GM12878 (cell line): Measurements from ENCODE around the gene LRRK1. TPM values are rescaled to one million over a fixed set of nuclear protein-coding genes. Genes with fewer than 3 reads are reported as not detected.

Experiments
- ATAC-seq: fragments of 200-7000 bp; cut with Tn5 transposase; 3 replicates; pipeline ENCODE4 v1.9.1; 2020; ENCODE audit warnings: mild to moderate bottlenecking, moderate library complexity
- BruUV-seq: library from RNA; stranded (reverse); fragments of 400-500 nt; replicated peaks from 2 replicates; lab custom pipeline; 2021; lab: Mats Ljungman, UMichigan
- CTCF ChIA-PET: fragments of 300-600 bp; sonication (Branson Sonifier 250); formaldehyde crosslinking; extraction: SDS; loops from one replicate; lab custom pipeline; 2021; ENCODE audit warnings: inconsistent platforms; lab: Yijun Ruan, JAX
- POLR2A ChIA-PET: fragments of 350-600 bp; formaldehyde crosslinking; extraction: SDS; loops from one replicate; lab custom pipeline; 2021; ENCODE audit warnings: inconsistent platforms; lab: Charles Lee
- RAD21 ChIA-PET: fragments of 300-600 bp; sonication (Branson Sonifier 250); formaldehyde crosslinking; loops from one replicate; lab custom pipeline; 2023; ENCODE audit warnings: antibody characterized with exemption; ENCODE audit not compliant: unreplicated experiment; lab: Charles Lee
- SMC1A ChIA-PET: fragments of 300-600 bp; sonication (Branson Sonifier 250); formaldehyde crosslinking; loops from one replicate; lab custom pipeline; 2023; ENCODE audit not compliant: unreplicated experiment, uncharacterized antibody; lab: Charles Lee
- DNase-seq: peaks from one replicate; pipeline ENCODE4 v3.0.0-alpha.2; 2011; ENCODE audit warnings: low read depth, low spot score
- FAIRE-seq: peaks from 3 replicates; lab custom pipeline; 2011; peaks lifted over from hg19 to GRCh38; lab: Jason Lieb, UNC
- H2AFZ ChIP-seq: 2 replicates; pipeline ENCODE4 v1.6.0; 2011; ENCODE audit warnings: low read depth, low read length, control low read depth; ENCODE audit not compliant: control insufficient read depth
- H3K27ac ChIP-seq: 2 replicates; pipeline ENCODE4 v1.5.1; 2011; ENCODE audit warnings: control low read depth; ENCODE audit not compliant: control insufficient read depth, insufficient read depth
- H3K27me3 ChIP-seq, 2 experiments: replicated peaks in 1 of 2; 2 replicates each; pipeline versions ENCODE4 v1.6.0 to v1.6.1; 2011; ENCODE audit warnings: low read length in 1 of 2; ENCODE audit not compliant: control insufficient read depth in 2 of 2, insufficient read depth in 2 of 2
- H3K36me3 ChIP-seq, 2 experiments: 2 replicates each; pipeline ENCODE4 v1.5.1; 2011; ENCODE audit warnings: low read length in 1 of 2; ENCODE audit not compliant: control insufficient read depth in 2 of 2, insufficient read depth in 2 of 2
- H3K4me1 ChIP-seq: 2 replicates; pipeline ENCODE4 v1.6.1; 2011; ENCODE audit warnings: mild to moderate bottlenecking, low read length, moderate library complexity, mixed read lengths; ENCODE audit not compliant: control insufficient read depth, insufficient read depth
- H3K4me2 ChIP-seq: 2 replicates; pipeline ENCODE4 v1.6.0; 2011; ENCODE audit warnings: control low read depth; ENCODE audit not compliant: control insufficient read depth, insufficient read depth
- H3K4me3 ChIP-seq: fragments of 200-600 bp; sonication (generic); 2 replicates; pipeline ENCODE4 v1.5.1; 2016
- H3K79me2 ChIP-seq: 2 replicates; pipeline ENCODE4 v1.6.0; 2011; ENCODE audit warnings: low read length; ENCODE audit not compliant: control insufficient read depth, insufficient read depth
- H3K9ac ChIP-seq: 2 replicates; pipeline ENCODE4 v1.8.0; 2011; ENCODE audit warnings: low read length, control low read depth, mixed read lengths; ENCODE audit not compliant: control insufficient read depth, insufficient read depth
- H3K9me3 ChIP-seq: replicated peaks from 3 replicates; pipeline ENCODE4 v1.5.1; 2011; ENCODE audit warnings: mild to moderate bottlenecking, low read length; ENCODE audit not compliant: control insufficient read depth, insufficient read depth
- H4K20me1 ChIP-seq: 2 replicates; pipeline ENCODE4 v1.6.0; 2011; ENCODE audit not compliant: control insufficient read depth, insufficient read depth
- BACH1 ChIP-seq: fragments of 450-650 bp; IDR thresholded peaks from 2 replicates; pipeline ENCODE4 v1.6.1; 2017; ENCODE audit warnings: mild to moderate bottlenecking, borderline replicate concordance
- BCL11A ChIP-seq: IDR thresholded peaks from 2 replicates; pipeline ENCODE4 v1.6.1; 2011; ENCODE audit warnings: low read depth, low read length
- CEBPB ChIP-seq, 2 experiments: fragments of 150-350 bp in 1 of 2; IDR thresholded peaks; 2 replicates each; pipeline ENCODE4 v1.6.1; 2012 to 2014; ENCODE audit warnings: low read depth in 2 of 2, low read length in 2 of 2, borderline replicate concordance in 1 of 2, inconsistent platforms in 1 of 2
- CHD2 ChIP-seq: IDR thresholded peaks from 2 replicates; pipeline ENCODE4 v1.6.1; 2011; ENCODE audit warnings: low read depth, low read length, improper control_type of control experiment, borderline replicate concordance
- FOXM1 ChIP-seq: IDR thresholded peaks from 2 replicates; pipeline ENCODE4 v1.6.1; 2012; ENCODE audit warnings: low read depth, mild to moderate bottlenecking, inconsistent platforms, low read length, moderate library complexity
- HDGF ChIP-seq: fragments of 450-650 bp; IDR thresholded peaks from 2 replicates; pipeline ENCODE4 v1.6.1; 2016; ENCODE audit warnings: antibody characterized with exemption
- MTA2 ChIP-seq: fragments of 450-650 bp; IDR thresholded peaks from 2 replicates; pipeline ENCODE4 v1.6.1; 2016; ENCODE audit warnings: low read depth, mild to moderate bottlenecking, moderate library complexity
- POLR2A ChIP-seq: IDR thresholded peaks from 2 replicates; pipeline ENCODE4 v1.6.1; 2011; ENCODE audit warnings: low read depth, mild to moderate bottlenecking, low read length
- POU2F2 ChIP-seq: IDR thresholded peaks from 3 replicates; pipeline ENCODE4 v1.6.1; 2011; ENCODE audit warnings: low read depth, mild to moderate bottlenecking, low read length, borderline replicate concordance
- RBBP5 ChIP-seq: fragments of 200-600 bp; sonication (generic); conservative IDR thresholded peaks from 2 replicates; pipeline ENCODE4 v1.6.1; 2016
- SREBF1 ChIP-seq: IDR thresholded peaks from 2 replicates; pipeline ENCODE4 v1.6.1; 2012; ENCODE audit warnings: mild to moderate bottlenecking, low read length
- TCF12 ChIP-seq: IDR thresholded peaks from 2 replicates; pipeline ENCODE4 v1.6.1; 2011; ENCODE audit warnings: low read depth, mild to moderate bottlenecking, low read length
- WRNIP1 ChIP-seq: IDR thresholded peaks from 2 replicates; pipeline ENCODE4 v1.6.1; 2011; ENCODE audit warnings: low read depth, low read length, improper control_type of control experiment, borderline replicate concordance
- YY1 ChIP-seq: IDR thresholded peaks from 2 replicates; pipeline ENCODE4 v1.6.1; 2011; ENCODE audit warnings: low read depth, mild to moderate bottlenecking, low read length
- ZNF622 ChIP-seq: fragments of 450-650 bp; IDR thresholded peaks from 2 replicates; pipeline ENCODE4 v1.6.1; 2017; ENCODE audit warnings: mild to moderate bottlenecking, inconsistent platforms
- WGBS: methylation state at CpG from one replicate; pipeline ENCODE4 v1.1.6; 2016; ENCODE audit warnings: low lambda C conversion rate; ENCODE audit not compliant: insufficient replicate concordance, insufficient coverage; ENCODE audit errors: missing lambda C conversion rate; 5-methylcytosine and 5-hydroxymethylcytosine counted together
- in situ Hi-C: fragments of 300-500 bp; cut with MboI; formaldehyde crosslinking; loops from 9 replicates; pipeline ENCODE4 v1.14.3; 2018; ENCODE audit warnings: mixed read lengths
- intact Hi-C: fragments of 100-400 bp; cut with micrococcal nuclease; formaldehyde crosslinking; loops from one replicate; pipeline ENCODE4 v1.14.2; 2022; ENCODE audit not compliant: unreplicated experiment
- polyA plus RNA-seq, 11 experiments: library from polyadenylated mRNA; depleted of rRNA in 4 of 11; unstranded in 6 of 11; stranded (reverse) in 5 of 11; fragments of >200 nt; fragmentation: Nextera tagmentation in 4 of 11; fragmentation: Illumina TruSeq in 1 of 11; extraction: Ambion mirVana in 4 of 11; extraction: Trizol in 1 of 11; gene quantifications; 1 replicate in 1 of 11; 2 replicates in 10 of 11; pipeline versions ENCODE4 v1.2.1 to v1.2.3, GENCODE V29; 2011 to 2016; ENCODE audit warnings: inconsistent platforms in 2 of 11, missing spikeins in 2 of 11, low read depth in 1 of 11
- total RNA-seq, 4 experiments: library from RNA; depleted of rRNA in 3 of 4; stranded (reverse); fragments of >200 nt in 3 of 4; fragmentation: Illumina TruSeq in 1 of 4; extraction: Trizol in 1 of 4; gene quantifications; 2 replicates each; pipeline versions ENCODE4 v1.2.1 to v1.2.3, GENCODE V29; 2013 to 2021
- TF ChIP-seq, protein P1 (sequence below): fragments of 450-650 bp; formaldehyde crosslinking; IDR thresholded peaks from 2 replicates; pipeline ENCODE4 v1.4.0; 2022; ENCODE audit warnings: mild to moderate bottlenecking, moderate library complexity

LRRK1 gene
- total and polyA plus RNA-seq, 10 of the 15 experiments (the other 5 are each of a cell fraction or from before 2014, with no cell fraction given) = 2.2 to 58.3 (median 17.9) TPM

DNA sequence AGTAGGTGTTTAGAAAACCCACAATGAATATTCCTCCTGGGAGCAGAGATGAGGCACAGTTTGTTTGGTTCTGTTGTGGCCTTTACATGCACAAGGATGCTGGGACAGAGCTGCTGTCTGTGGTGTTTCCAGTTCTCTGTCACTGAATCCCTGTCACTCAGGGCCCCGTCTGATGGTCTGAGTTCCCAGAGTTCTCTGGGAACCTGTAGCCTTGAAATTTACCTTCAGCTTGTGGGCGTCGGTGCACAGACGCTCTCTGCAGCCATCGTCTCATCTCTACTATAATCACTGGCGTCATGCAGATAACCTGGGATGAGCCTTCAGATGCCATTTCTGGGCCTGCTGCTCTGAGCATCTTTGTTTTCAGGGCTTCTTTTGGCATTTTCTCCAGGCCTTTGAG lies 81.9 kb downstream of the LRRK1 start:
- intact Hi-C loops (no loop called here), in situ Hi-C loops (no loop called here)
- no peaks in the 10 kb centered on the region for H3K27me3 ChIP-seq
- TF ChIP-seq HDGF (no peak), RBBP5 (no peak), CHD2 (no peak), ZNF622 (no peak), MTA2 (no peak), YY1 (no peak), TCF12 (no peak), CEBPB (IDR thresholded peaks at IDR 0.05; ENCODE audit: borderline replicate concordance in 1 of 2, low read depth in 2 of 2, low read length in 2 of 2) (no peak), SREBF1 (no peak), FOXM1 (no peak), BACH1 (no peak), BCL11A (no peak), POLR2A (no peak), WRNIP1 (no peak), POU2F2 (no peak)
- TF ChIP-seq, protein P1, sequence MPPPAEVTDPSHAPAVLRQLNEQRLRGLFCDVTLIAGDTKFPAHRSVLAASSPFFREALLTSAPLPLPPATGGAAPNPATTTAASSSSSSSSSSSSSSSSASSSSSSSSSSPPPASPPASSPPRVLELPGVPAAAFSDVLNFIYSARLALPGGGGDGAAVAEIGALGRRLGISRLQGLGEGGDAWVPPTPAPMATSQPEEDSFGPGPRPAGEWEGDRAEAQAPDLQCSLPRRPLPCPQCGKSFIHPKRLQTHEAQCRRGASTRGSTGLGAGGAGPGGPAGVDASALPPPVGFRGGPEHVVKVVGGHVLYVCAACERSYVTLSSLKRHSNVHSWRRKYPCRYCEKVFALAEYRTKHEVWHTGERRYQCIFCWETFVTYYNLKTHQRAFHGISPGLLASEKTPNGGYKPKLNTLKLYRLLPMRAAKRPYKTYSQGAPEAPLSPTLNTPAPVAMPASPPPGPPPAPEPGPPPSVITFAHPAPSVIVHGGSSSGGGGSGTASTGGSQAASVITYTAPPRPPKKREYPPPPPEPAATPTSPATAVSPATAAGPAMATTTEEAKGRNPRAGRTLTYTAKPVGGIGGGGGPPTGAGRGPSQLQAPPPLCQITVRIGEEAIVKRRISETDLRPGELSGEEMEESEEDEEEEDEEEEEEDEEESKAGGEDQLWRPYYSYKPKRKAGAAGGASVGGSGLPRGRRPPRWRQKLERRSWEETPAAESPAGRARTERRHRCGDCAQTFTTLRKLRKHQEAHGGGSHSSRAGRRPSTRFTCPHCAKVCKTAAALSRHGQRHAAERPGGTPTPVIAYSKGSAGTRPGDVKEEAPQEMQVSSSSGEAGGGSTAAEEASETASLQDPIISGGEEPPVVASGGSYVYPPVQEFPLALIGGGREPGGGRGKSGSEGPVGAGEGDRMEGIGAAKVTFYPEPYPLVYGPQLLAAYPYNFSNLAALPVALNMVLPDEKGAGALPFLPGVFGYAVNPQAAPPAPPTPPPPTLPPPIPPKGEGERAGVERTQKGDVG (CRISPR knock-in tag) = no peak
- FAIRE-seq (no peak), DNase-seq (no peak), ATAC-seq (no peak)
- 96% methylated on average over 6 of the region's 6 CpGs for WGBS
- no peaks in the 10 kb centered on the region for H3K79me2 ChIP-seq
- H3K27ac ChIP-seq = no peak overlapping the region
- H3K9me3 ChIP-seq = peaks cover 4% of the 10 kb centered on the region; the same call in 2 of the 3 replicates
- H3K36me3 ChIP-seq = peaks cover 3 to 18% of the 10 kb centered on the region in 2 experiments
- ChIA-PET POLR2A (interaction anchor here (0.5 kb wide), 1 partner anchor 321 kb away, joined by 7 read pairs; no protein-coding TSS in a partner anchor), RAD21 (interaction anchor here (0.5 to 11.4 kb wide), 4 partner anchors 53 to 82 kb away, joined by 3 to 287 read pairs (median 4); partner anchors contain the start of gene LRRK1), CTCF (interaction anchor here (0.7 to 19.8 kb wide), 5 partner anchors 15 to 374 kb away, joined by 3 to 567 read pairs (median 4); partner anchors contain the start of gene LRRK1), SMC1A (interaction anchor here (1.5 to 11.7 kb wide), 4 partner anchors 10 to 82 kb away, joined by 3 to 316 read pairs (median 6); partner anchors contain the start of gene LRRK1)
- no peaks in the 10 kb centered on the region for H4K20me1 ChIP-seq
- H3K4me2 ChIP-seq = no peak overlapping the region
- BruUV-seq = no TSS peak
- H3K9ac ChIP-seq = no peak overlapping the region
- H2AFZ ChIP-seq = no peak overlapping the region
- no peaks in the 10 kb centered on the region for H3K4me1 ChIP-seq
- H3K4me3 ChIP-seq = no peak overlapping the region
